Ectodermal cell (in vitro differentiated cells): ENCODE results near the gene TFAP2E.

Source experiments
- H3K27ac ChIP-seq: 2 replicates; pipeline ENCODE4 v1.7.0; 2013; ENCODE audit warnings: mild to moderate bottlenecking, low read depth, low read length; ENCODE audit not compliant: insufficient read depth, poor library complexity, severe bottlenecking
- H3K27me3 ChIP-seq: 2 replicates; pipeline ENCODE4 v1.7.0; 2013; ENCODE audit warnings: mild to moderate bottlenecking, low read length; ENCODE audit not compliant: insufficient read depth, control insufficient read depth, poor library complexity, severe bottlenecking
- H3K36me3 ChIP-seq: one replicate; pipeline ENCODE4 v1.7.0; 2013; ENCODE audit warnings: low read length; ENCODE audit not compliant: control insufficient read depth, insufficient read depth
- H3K4me1 ChIP-seq: one replicate; pipeline ENCODE4 v1.7.0; 2013; ENCODE audit warnings: low read length; ENCODE audit not compliant: control insufficient read depth, insufficient read depth
- H3K4me3 ChIP-seq: 2 replicates; pipeline ENCODE4 v1.7.0; 2013; ENCODE audit warnings: low read depth, low read length, control low read depth; ENCODE audit not compliant: insufficient read depth
- H3K9me3 ChIP-seq: 2 replicates; pipeline ENCODE4 v1.7.0; 2013; ENCODE audit warnings: mild to moderate bottlenecking, low read length, moderate library complexity; ENCODE audit not compliant: control insufficient read depth
- WGBS, 2 experiments: methylation state at CpG; one replicate each; pipeline ENCODE4 v1.1.7; 2013; ENCODE audit warnings: missing lambda C conversion rate in 2 of 2; 5-methylcytosine and 5-hydroxymethylcytosine counted together

The TFAP2E gene

GRCh38 chr1:35539073-35539823 is 33.9 kb upstream of the TFAP2E start:
- 79 to 80% methylated on average over 6 of the region's 6 CpGs for WGBS, 2 experiments
- Histone ChIP-seq H3K4me1 (peaks cover 20% of the 10 kb centered on the region), H3K27me3 (no peaks in the 10 kb centered on the region), H3K4me3 (no peak overlapping the region), H3K27ac (no peak overlapping the region), H3K36me3 (no peaks in the 10 kb centered on the region), H3K9me3 (no peaks in the 10 kb centered on the region)

- Histone ChIP-seq H3K9me3 (no peaks in the 10 kb centered on the region), H3K4me3 (no peak overlapping the region), H3K27ac (no peak overlapping the region), H3K27me3 (no peaks in the 10 kb centered on the region), H3K36me3 (no peaks in the 10 kb centered on the region), H3K4me1 (peaks cover 20% of the 10 kb centered on the region)
- WGBS, 2 experiments = 93 to 100% methylated on average over 1 of the region's 1 CpG
Measured at GRCh38 chr1:35539824-35540261, 33.3 kb upstream of the TFAP2E start.

DNA sequence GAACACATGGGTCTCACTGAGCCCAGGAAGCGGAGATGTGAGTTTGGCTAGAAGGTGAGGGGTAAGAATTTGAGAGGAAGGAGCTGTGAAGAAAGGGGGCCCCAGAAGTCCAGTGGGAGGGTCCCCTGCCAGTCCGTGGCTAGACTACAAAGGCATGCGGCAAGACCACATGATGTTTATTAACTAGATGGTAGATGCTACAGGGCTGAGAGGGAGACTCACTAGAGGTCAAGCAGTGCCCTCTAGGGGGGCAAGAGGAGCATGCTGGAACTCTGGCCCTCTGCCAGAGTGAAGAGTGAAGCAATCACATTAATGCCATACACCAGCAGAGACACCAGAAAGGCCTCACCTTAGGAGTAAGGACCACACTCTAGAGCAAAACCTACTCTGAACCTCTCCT is 28.1 kb upstream of the TFAP2E start:
- H3K27ac ChIP-seq = no peak overlapping the region
- H3K4me3 ChIP-seq = no peak overlapping the region
- H3K36me3 ChIP-seq = peaks cover 6% of the 10 kb centered on the region
- H3K4me1 ChIP-seq = peaks cover 2% of the 10 kb centered on the region
- WGBS, 2 experiments = 53 to 59% methylated on average over 3 of the region's 3 CpGs
- no peaks in the 10 kb centered on the region for H3K9me3 ChIP-seq
- no peaks in the 10 kb centered on the region for H3K27me3 ChIP-seq

GRCh38 chr1:35546614-35547013 is 26.5 kb upstream of the TFAP2E start:
- 92 to 100% methylated on average over 1 of the region's 1 CpG for WGBS, 2 experiments
- H3K27ac ChIP-seq = no peak overlapping the region
- no peaks in the 10 kb centered on the region for H3K9me3 ChIP-seq
- no peaks in the 10 kb centered on the region for H3K27me3 ChIP-seq
- H3K36me3 ChIP-seq = peaks cover 6% of the 10 kb centered on the region
- H3K4me3 ChIP-seq = no peak overlapping the region
- H3K4me1 ChIP-seq = no peaks in the 10 kb centered on the region

DNA sequence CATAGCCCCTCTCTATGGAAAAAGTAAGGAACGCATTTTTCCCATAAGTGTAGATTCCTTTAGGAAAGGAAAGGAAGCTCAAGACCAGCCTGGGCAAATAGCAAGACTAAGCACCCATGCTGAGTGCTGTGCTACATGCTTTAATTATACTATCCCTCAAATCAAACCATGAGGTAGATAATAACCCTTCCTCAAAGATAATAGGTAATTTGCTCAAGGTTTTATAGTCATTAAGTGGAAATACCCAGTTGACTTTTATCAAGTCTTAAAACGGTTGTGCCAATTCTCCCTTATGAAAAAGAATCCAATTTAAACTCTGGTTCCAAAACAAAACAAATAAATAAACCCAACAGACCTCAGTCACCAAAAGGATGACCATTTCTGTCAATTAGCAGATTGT is 19.3 kb upstream of the TFAP2E start:
- H3K27ac ChIP-seq = no peak overlapping the region
- peaks cover 10% of the 10 kb centered on the region for H3K36me3 ChIP-seq
- 62 to 81% methylated on average over 2 of the region's 2 CpGs for WGBS, 2 experiments
- peaks cover 13% of the 10 kb centered on the region for H3K4me1 ChIP-seq
- no peak overlapping the region for H3K4me3 ChIP-seq
- no peaks in the 10 kb centered on the region for H3K9me3 ChIP-seq
- H3K27me3 ChIP-seq = no peaks in the 10 kb centered on the region

GRCh38 chr1:35554266-35555211 is 18.6 kb upstream of the TFAP2E start:
- WGBS, 2 experiments = 33 to 34% methylated on average over 7 of the region's 7 CpGs
- Histone ChIP-seq H3K4me3 (no peak overlapping the region), H3K36me3 (peaks cover 10% of the 10 kb centered on the region), H3K4me1 (peaks cover 13% of the 10 kb centered on the region), H3K9me3 (no peaks in the 10 kb centered on the region), H3K27me3 (no peaks in the 10 kb centered on the region), H3K27ac (no peak overlapping the region)

DNA sequence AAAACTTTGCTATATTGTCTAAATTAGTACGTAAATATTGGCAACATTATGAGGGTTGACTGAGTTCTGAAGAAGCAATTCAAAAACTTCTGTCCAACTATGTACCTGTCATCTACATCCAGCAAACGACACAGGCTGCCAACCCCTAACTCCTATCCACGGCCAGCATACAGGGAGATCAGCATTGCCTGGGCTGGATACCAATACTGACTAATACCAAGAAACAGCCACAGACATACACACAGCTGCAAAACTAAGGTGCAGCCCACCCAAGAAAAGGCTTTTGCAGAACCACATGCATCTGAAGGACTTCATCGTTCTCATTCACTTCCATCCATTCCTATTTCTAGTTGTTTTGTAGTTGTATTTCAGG is 17.9 kb upstream of the TFAP2E start:
- Histone ChIP-seq H3K9me3 (no peaks in the 10 kb centered on the region), H3K27me3 (no peaks in the 10 kb centered on the region), H3K4me1 (peaks cover 13% of the 10 kb centered on the region), H3K27ac (no peak overlapping the region), H3K4me3 (no peak overlapping the region), H3K36me3 (peaks cover 10% of the 10 kb centered on the region)
- WGBS, 2 experiments = 5 to 7% methylated on average over 2 to 3 of the region's 4 CpGs

GRCh38 chr1:35555601-35556477 is 17.3 kb upstream of the TFAP2E start:
- Histone ChIP-seq H3K9me3 (no peaks in the 10 kb centered on the region), H3K4me1 (peaks cover 13% of the 10 kb centered on the region), H3K36me3 (peaks cover 10% of the 10 kb centered on the region), H3K27ac (no peak overlapping the region), H3K4me3 (peak overlapping the region; percentile 91), H3K27me3 (no peaks in the 10 kb centered on the region)
- WGBS, 2 experiments = 70 to 72% methylated on average over 9 of the region's 10 CpGs

DNA sequence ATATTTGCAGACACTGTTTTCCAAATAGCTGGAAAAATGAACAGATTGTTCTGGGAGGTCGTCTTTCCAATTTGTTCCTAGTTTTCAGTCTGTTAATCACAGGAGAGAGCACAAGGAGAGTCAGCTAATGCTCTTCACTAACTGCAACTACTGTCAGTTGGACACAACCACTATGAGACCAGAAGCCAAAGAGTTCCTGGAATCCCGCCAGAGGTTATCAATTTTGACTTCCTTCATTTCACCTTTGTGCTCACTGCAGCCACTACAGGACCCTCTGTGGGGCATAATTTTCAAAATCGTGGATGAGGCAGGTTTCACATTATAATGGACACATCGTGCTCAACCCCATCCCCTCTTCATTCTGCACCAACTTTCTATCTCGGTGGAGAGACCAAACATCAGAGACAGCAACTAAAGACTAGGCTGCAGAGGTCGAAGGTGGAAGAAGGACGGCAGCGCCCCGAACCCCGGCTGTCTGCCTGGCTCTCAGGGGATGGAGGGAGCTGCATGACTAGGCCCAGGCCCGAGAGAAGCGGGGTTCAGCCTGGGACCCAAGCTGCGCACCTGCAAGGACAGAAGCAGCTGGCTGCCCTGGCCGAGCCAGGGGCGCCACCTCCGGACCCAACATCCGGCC is 16.5 kb upstream of the TFAP2E start:
- Histone ChIP-seq H3K36me3 (peaks cover 10% of the 10 kb centered on the region), H3K4me3 (peak overlapping the region; percentile 91)
- WGBS, 2 experiments = 5% methylated on average over 17 of the region's 17 CpGs

More for the DNA sequence above, 16.5 kb upstream of the TFAP2E start:
- Histone ChIP-seq H3K27ac (peak overlapping the region; percentile 90), H3K9me3 (no peaks in the 10 kb centered on the region), H3K4me1 (peaks cover 13% of the 10 kb centered on the region), H3K27me3 (no peaks in the 10 kb centered on the region)
